ENCODE results near the gene ZRSR2. TPM values are rescaled to one million over a fixed set of nuclear protein-coding genes. Genes with fewer than 3 reads are reported as not detected.

Gene ZRSR2
- total RNA-seq, 1 donor from 2014 or later, result 8.4 TPM

GRCh38 chrX:15748841-15749240 is 41.4 kb upstream of the ZRSR2 start:
- Mint-ChIP-seq H3K4me3 (ENCODE audit: unreplicated experiment) (no peak overlapping the region), H3K27ac (ENCODE audit: unreplicated experiment) (no peak overlapping the region), H3K4me1 (ENCODE audit: unreplicated experiment) (peaks cover 15% of the 10 kb centered on the region), H3K27me3 (ENCODE audit: unreplicated experiment) (peaks cover 6% of the 10 kb centered on the region), H3K36me3 (ENCODE audit: low read depth, unreplicated experiment) (peaks cover 4% of the 10 kb centered on the region), H3K9me3 (ENCODE audit: unreplicated experiment) (no peaks in the 10 kb centered on the region)
- TF ChIP-seq CTCF (IDR thresholded peaks at IDR 0.05; ENCODE audit: unreplicated experiment), result no peak
- no peak for DNase-seq (ENCODE audit: low spot score)

DNA sequence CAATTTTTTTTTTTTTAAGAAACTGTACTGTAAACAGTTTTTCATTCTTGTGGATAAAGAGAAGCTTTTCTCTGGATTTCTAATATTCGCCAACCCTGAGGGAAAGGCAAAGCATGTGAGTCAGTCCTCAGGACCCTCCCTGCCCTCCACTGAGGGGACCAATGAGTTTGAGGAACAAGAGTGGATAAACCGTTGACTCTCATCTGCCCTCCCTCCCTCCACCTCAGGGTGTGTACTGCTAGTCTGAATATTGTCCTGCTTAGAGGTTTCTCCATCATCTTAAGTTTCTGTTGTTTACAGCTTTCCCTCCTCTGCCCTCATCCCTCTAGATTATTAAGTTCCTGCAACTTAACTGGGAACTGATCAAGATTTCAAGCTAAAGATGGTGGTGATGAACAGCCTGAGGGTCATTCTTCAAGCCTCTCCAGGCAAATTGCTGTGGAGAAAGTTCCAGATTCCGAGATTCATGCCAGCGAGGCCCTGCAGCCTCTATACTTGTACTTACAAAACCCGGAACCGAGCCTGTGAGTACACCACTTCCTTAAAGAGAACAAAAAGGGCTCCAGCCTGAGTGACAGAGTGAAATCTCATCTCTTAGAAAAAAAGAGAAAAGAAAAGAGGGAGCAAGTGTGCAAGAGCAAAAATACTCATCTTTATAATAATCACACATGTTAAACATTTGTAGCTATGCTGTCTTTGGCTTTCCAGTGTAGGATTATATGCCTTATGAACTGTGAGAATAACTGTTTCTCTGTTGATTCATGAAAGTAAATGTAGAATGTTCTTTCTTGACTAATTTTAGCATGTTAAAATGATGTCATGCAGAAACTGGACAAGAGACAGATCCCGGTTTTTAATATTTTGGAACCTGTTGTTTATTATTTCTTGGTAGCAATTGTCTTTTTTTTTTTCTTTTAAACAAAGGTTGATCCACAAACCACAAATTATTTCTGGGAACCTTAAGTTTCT is 40.4 kb upstream of the ZRSR2 start:
- Mint-ChIP-seq H3K4me3 (ENCODE audit: unreplicated experiment) (no peak overlapping the region), H3K27me3 (ENCODE audit: unreplicated experiment) (peaks cover 2% of the 10 kb centered on the region), H3K4me1 (ENCODE audit: unreplicated experiment) (peaks cover 15% of the 10 kb centered on the region), H3K36me3 (ENCODE audit: low read depth, unreplicated experiment) (no peaks in the 10 kb centered on the region), H3K9me3 (ENCODE audit: unreplicated experiment) (no peaks in the 10 kb centered on the region), H3K27ac (ENCODE audit: unreplicated experiment) (peak overlapping the region; percentile 52)
- DNase-seq (ENCODE audit: low spot score), result no peak
- TF ChIP-seq CTCF (IDR thresholded peaks at IDR 0.05; ENCODE audit: unreplicated experiment), result no peak

DNA sequence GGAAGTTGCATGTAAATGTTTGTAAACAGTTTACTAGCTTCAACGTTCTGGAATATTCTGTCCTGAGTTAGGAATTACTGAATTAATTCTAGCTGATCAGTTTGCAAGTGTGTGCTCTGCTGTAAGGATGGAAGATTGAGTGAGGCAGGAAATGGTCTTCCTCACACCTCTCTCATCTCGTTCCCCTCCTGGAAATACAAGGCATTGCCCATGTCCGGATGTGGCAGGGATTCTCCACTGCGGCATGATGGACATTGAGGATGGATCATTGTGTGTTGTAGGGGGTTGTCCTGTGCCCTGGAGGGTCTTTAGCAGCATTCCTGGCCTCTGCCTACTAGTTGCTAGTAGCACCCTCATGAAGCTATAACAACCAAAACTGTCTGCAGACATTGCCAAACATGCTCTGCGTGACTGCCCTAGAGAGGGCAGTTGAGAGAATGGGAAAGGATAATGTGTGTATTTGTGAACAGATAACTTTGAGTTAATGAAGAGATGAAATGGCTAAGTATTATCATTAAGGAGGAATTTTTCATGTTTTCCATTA is 39.6 kb upstream of the ZRSR2 start:
- H3K4me3 Mint-ChIP-seq (ENCODE audit: unreplicated experiment), result no peak overlapping the region
- no peak for DNase-seq (ENCODE audit: low spot score)
- TF ChIP-seq CTCF (IDR thresholded peaks at IDR 0.05; ENCODE audit: unreplicated experiment), result no peak
- H3K36me3 Mint-ChIP-seq (ENCODE audit: low read depth, unreplicated experiment), result no peaks in the 10 kb centered on the region
- H3K9me3 Mint-ChIP-seq (ENCODE audit: unreplicated experiment), result no peaks in the 10 kb centered on the region
- H3K4me1 Mint-ChIP-seq (ENCODE audit: unreplicated experiment), result peaks cover 15% of the 10 kb centered on the region
- peak overlapping the region; percentile 24 for H3K27ac Mint-ChIP-seq (ENCODE audit: unreplicated experiment)
- H3K27me3 Mint-ChIP-seq (ENCODE audit: unreplicated experiment), result peaks cover 2% of the 10 kb centered on the region

GRCh38 chrX:15751155-15751819 is 39.0 kb upstream of the ZRSR2 start:
- DNase-seq (ENCODE audit: low spot score), result no peak
- Mint-ChIP-seq H3K9me3 (ENCODE audit: unreplicated experiment) (no peaks in the 10 kb centered on the region), H3K4me3 (ENCODE audit: unreplicated experiment) (no peak overlapping the region), H3K27me3 (ENCODE audit: unreplicated experiment) (peaks cover 5% of the 10 kb centered on the region), H3K36me3 (ENCODE audit: low read depth, unreplicated experiment) (no peaks in the 10 kb centered on the region), H3K4me1 (ENCODE audit: unreplicated experiment) (peaks cover 15% of the 10 kb centered on the region), H3K27ac (ENCODE audit: unreplicated experiment) (peak overlapping the region; percentile 24)
- TF ChIP-seq CTCF (IDR thresholded peaks at IDR 0.05; ENCODE audit: unreplicated experiment), result no peak
